Measurements from ENCODE around the gene ATOX1. TPM values are rescaled to one million over a fixed set of nuclear protein-coding genes. Genes with fewer than 3 reads are reported as not detected.
"Not testable (repeated sequence)": the region's sequence is repeated elsewhere in the genome, so short reads cannot be mapped to it uniquely, and the experiment has no call there.

The ATOX1 gene
- total RNA-seq, 2 experiments from 2014 or later, result 74.8 to 85.9 TPM

- Mint-ChIP-seq H3K27ac (no peak overlapping the region), H3K9me3 (ENCODE audit: low read depth) (no peaks in the 10 kb centered on the region), H3K27me3 (no peaks in the 10 kb centered on the region), H3K36me3 (ENCODE audit: low read depth) (no peaks in the 10 kb centered on the region), H3K4me1 (peaks cover 11% of the 10 kb centered on the region), H3K4me3 (no peak overlapping the region)
- ATAC-seq (no peak), DNase-seq (no peak)
- intact Hi-C loops (cut with DNase I, micrococcal nuclease), result no loop called here
- ChIA-PET CTCF (interaction anchor here (0.7 to 1.1 kb wide), 4 partner anchors 35 to 66 kb away, joined by 3 to 5 read pairs (median 4); no protein-coding TSS in a partner anchor), POLR2A (no interaction called here)
These were observed 40.3 kb downstream of the ATOX1 start for GRCh38 chr5:151718153-151718552.

DNA sequence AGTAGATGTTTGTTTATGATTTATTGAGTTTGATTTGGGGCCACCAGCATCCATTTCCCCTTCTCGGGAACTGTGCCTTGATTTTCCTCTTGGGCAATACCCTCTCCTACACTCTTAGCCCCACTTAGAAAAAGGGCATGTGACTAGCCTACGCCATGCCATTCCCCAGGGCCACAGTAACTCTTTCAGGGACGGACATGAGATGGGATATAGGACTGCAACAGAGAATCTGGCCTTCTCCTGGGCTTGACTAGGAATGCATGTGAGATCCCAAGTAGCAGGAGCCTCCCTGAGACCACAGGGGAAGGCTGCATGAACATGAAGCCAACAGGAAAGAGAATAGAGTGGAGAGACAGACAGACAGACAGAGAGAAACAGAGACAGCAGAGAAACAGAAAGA is 41.0 kb downstream of the ATOX1 start:
- Mint-ChIP-seq H3K4me1 (peaks cover 11% of the 10 kb centered on the region), H3K36me3 (ENCODE audit: low read depth) (peaks cover 2% of the 10 kb centered on the region), H3K27ac (no peak overlapping the region), H3K27me3 (peaks cover 4% of the 10 kb centered on the region), H3K4me3 (no peak overlapping the region), H3K9me3 (ENCODE audit: low read depth) (no peaks in the 10 kb centered on the region)
- ChIA-PET POLR2A (no interaction called here), CTCF (interaction anchor here (0.7 to 1.1 kb wide), 3 partner anchors 35 to 65 kb away, joined by 3 to 5 read pairs (median 5); no protein-coding TSS in a partner anchor)
- intact Hi-C loops (cut with DNase I, micrococcal nuclease), result no loop called here
- DNase-seq (no peak), ATAC-seq (no peak)

- Mint-ChIP-seq H3K36me3 (ENCODE audit: low read depth) (peaks cover 2% of the 10 kb centered on the region), H3K27me3 (peaks cover 8% of the 10 kb centered on the region), H3K9me3 (ENCODE audit: low read depth) (no peaks in the 10 kb centered on the region), H3K4me1 (peaks cover 2% of the 10 kb centered on the region), H3K4me3 (no peak overlapping the region), H3K27ac (no peak overlapping the region)
- CTCF ChIA-PET, result interaction anchor here (0.6 to 1.1 kb wide), 2 partner anchors 26 to 57 kb away, joined by 4 read pairs; no protein-coding TSS in a partner anchor
- intact Hi-C loops (cut with DNase I, micrococcal nuclease), result no loop called here
- ATAC-seq (no peak), DNase-seq (no peak)
- POLR2A ChIA-PET, result no interaction called here
These were observed 49.2 kb downstream of the ATOX1 start for GRCh38 chr5:151709109-151709735.

DNA sequence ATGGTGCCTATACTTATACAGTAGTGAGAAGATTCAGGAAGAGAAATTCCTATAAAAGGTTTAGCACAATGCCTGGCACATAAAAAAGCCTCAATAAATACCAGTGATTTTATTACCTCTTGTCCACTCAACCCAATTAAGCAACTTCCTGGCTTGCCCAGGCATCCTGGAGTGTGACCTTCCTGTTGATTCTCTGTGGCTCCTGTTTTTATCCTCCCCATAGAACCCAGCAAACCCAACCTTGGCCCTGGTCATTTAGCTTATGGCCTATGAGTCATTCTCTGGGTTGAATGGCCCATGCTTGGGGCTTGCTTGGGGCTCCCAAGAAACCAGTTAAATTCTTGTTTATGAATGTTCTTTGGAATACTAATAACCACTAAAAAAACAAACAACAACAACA is 50.3 kb downstream of the ATOX1 start:
- peaks cover 8% of the 10 kb centered on the region for H3K27me3 Mint-ChIP-seq
- no peak overlapping the region for H3K27ac Mint-ChIP-seq
- CTCF ChIA-PET, result interaction anchor here (1.1 kb wide), 1 partner anchor 56 kb away, joined by 4 read pairs; no protein-coding TSS in a partner anchor
- H3K9me3 Mint-ChIP-seq (ENCODE audit: low read depth), result no peaks in the 10 kb centered on the region
- POLR2A ChIA-PET, result no interaction called here
- H3K4me3 Mint-ChIP-seq, result no peak overlapping the region
- intact Hi-C loops (cut with DNase I, micrococcal nuclease), result no loop called here
- peaks cover 2% of the 10 kb centered on the region for H3K4me1 Mint-ChIP-seq
- ATAC-seq, result no peak
- H3K36me3 Mint-ChIP-seq (ENCODE audit: low read depth), result peaks cover 2% of the 10 kb centered on the region
- no peak for DNase-seq

- ATAC-seq (no peak), DNase-seq (no peak)
- intact Hi-C loops (cut with DNase I, micrococcal nuclease), result no loop called here
- peaks cover 2% of the 10 kb centered on the region for H3K4me1 Mint-ChIP-seq
- H3K9me3 Mint-ChIP-seq (ENCODE audit: low read depth), result no peaks in the 10 kb centered on the region
- peaks cover 5% of the 10 kb centered on the region for H3K27me3 Mint-ChIP-seq
- H3K36me3 Mint-ChIP-seq (ENCODE audit: low read depth), result no peaks in the 10 kb centered on the region
- POLR2A ChIA-PET, result no interaction called here
- H3K4me3 Mint-ChIP-seq, result no peak overlapping the region
- H3K27ac Mint-ChIP-seq, result no peak overlapping the region
- CTCF ChIA-PET, result interaction anchor here (0.9 kb wide), 1 partner anchor 45 kb away, joined by 3 read pairs; no protein-coding TSS in a partner anchor
These were observed 50.9 kb downstream of the ATOX1 start for GRCh38 chr5:151707567-151707966.

- ChIA-PET POLR2A (no interaction called here), CTCF (interaction anchor here (0.9 kb wide), 1 partner anchor 45 kb away, joined by 3 read pairs; no protein-coding TSS in a partner anchor)
- Mint-ChIP-seq H3K36me3 (ENCODE audit: low read depth) (no peaks in the 10 kb centered on the region), H3K4me3 (no peak overlapping the region), H3K4me1 (peaks cover 2% of the 10 kb centered on the region), H3K9me3 (ENCODE audit: low read depth) (no peaks in the 10 kb centered on the region), H3K27ac (no peak overlapping the region), H3K27me3 (peaks cover 5% of the 10 kb centered on the region)
- DNase-seq (no peak), ATAC-seq (no peak)
- intact Hi-C loops (cut with DNase I, micrococcal nuclease), result no loop called here
These were observed 51.5 kb downstream of the ATOX1 start for GRCh38 chr5:151706906-151707305.

- ChIA-PET CTCF (interaction anchor here (0.6 to 1.9 kb wide), 5 partner anchors 12 to 1522 kb away, joined by 3 to 6 read pairs (median 4); no protein-coding TSS in a partner anchor), POLR2A (no interaction called here)
- ATAC-seq (no peak), DNase-seq (no peak)
- no peaks in the 10 kb centered on the region for H3K9me3 Mint-ChIP-seq (ENCODE audit: low read depth)
- intact Hi-C loops (cut with DNase I, micrococcal nuclease), result no loop called here
- H3K27me3 Mint-ChIP-seq, result peaks cover 2% of the 10 kb centered on the region
- no peak overlapping the region for H3K4me3 Mint-ChIP-seq
- no peaks in the 10 kb centered on the region for H3K4me1 Mint-ChIP-seq
- no peak overlapping the region for H3K27ac Mint-ChIP-seq
- no peaks in the 10 kb centered on the region for H3K36me3 Mint-ChIP-seq (ENCODE audit: low read depth)
These were observed 54.7 kb downstream of the ATOX1 start for GRCh38 chr5:151703780-151704179.

GRCh38 chr5:151703227-151703626 is 55.2 kb downstream of the ATOX1 start:
- Mint-ChIP-seq H3K27ac (no peak overlapping the region), H3K27me3 (peaks cover 2% of the 10 kb centered on the region), H3K4me3 (no peak overlapping the region), H3K9me3 (ENCODE audit: low read depth) (no peaks in the 10 kb centered on the region), H3K4me1 (no peaks in the 10 kb centered on the region), H3K36me3 (ENCODE audit: low read depth) (no peaks in the 10 kb centered on the region)
- DNase-seq (no peak), ATAC-seq (no peak)
- intact Hi-C loops (cut with DNase I, micrococcal nuclease), result no loop called here
- ChIA-PET CTCF (interaction anchor here (0.6 to 1.9 kb wide), 4 partner anchors 12 to 1522 kb away, joined by 3 to 6 read pairs (median 4); no protein-coding TSS in a partner anchor), POLR2A (no interaction called here)

DNA sequence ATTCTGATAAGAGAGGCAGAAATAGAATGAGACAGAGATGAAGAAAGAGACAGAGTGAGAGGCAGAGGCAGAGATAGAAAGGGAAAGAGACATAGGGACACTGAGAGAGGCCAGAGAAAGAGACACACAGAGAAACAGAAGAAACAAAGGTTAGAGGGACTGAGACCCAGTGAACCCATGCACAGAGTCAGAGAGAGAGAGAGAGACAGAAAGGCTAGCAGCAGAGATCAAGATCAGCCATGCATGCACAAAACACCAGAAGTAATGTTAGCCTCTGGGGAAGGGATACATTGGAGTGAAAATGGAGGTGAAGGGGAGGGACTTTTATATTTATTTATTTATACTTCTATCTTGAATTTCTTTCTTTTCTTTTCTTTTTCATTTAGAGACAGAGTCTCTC is 57.6 kb downstream of the ATOX1 start:
- no peak overlapping the region for H3K27ac Mint-ChIP-seq
- H3K9me3 Mint-ChIP-seq (ENCODE audit: low read depth), result no peaks in the 10 kb centered on the region
- H3K4me1 Mint-ChIP-seq, result no peaks in the 10 kb centered on the region
- ChIA-PET CTCF (no interaction called here), POLR2A (no interaction called here)
- no peak overlapping the region for H3K4me3 Mint-ChIP-seq
- ATAC-seq, result no peak
- intact Hi-C loops (cut with DNase I, micrococcal nuclease), result no loop called here
- DNase-seq, result no peak
- H3K36me3 Mint-ChIP-seq (ENCODE audit: low read depth), result no peaks in the 10 kb centered on the region
- peaks cover 2% of the 10 kb centered on the region for H3K27me3 Mint-ChIP-seq

- DNase-seq (no peak), ATAC-seq (no peak)
- Mint-ChIP-seq H3K27me3 (peaks cover 2% of the 10 kb centered on the region), H3K4me1 (no peaks in the 10 kb centered on the region), H3K4me3 (no peak overlapping the region), H3K27ac (no peak overlapping the region), H3K9me3 (ENCODE audit: low read depth) (no peaks in the 10 kb centered on the region), H3K36me3 (ENCODE audit: low read depth) (no peaks in the 10 kb centered on the region)
- ChIA-PET POLR2A (no interaction called here), CTCF (no interaction called here)
- intact Hi-C loops (cut with DNase I, micrococcal nuclease), result no loop called here
These were observed 58.1 kb downstream of the ATOX1 start for GRCh38 chr5:151700296-151700695.

GRCh38 chr5:151699071-151699901 is 59.1 kb downstream of the ATOX1 start:
- ATAC-seq, result no peak
- Mint-ChIP-seq H3K27ac (no peak overlapping the region), H3K9me3 (ENCODE audit: low read depth) (no peaks in the 10 kb centered on the region), H3K4me3 (no peak overlapping the region), H3K36me3 (ENCODE audit: low read depth) (no peaks in the 10 kb centered on the region), H3K27me3 (peaks cover 2% of the 10 kb centered on the region), H3K4me1 (no peaks in the 10 kb centered on the region)
- intact Hi-C loops (cut with DNase I, micrococcal nuclease), result no loop called here
- CTCF ChIA-PET, result interaction anchor here (0.7 to 1.0 kb wide), 3 partner anchors 35 to 321 kb away, joined by 3 to 5 read pairs (median 3); no protein-coding TSS in a partner anchor
- no peak for DNase-seq
- POLR2A ChIA-PET, result no interaction called here

GRCh38 chr5:151698081-151698480 is 60.4 kb downstream of the ATOX1 start:
- H3K27me3 Mint-ChIP-seq; ATAC-seq; H3K27ac Mint-ChIP-seq; H3K9me3 Mint-ChIP-seq (ENCODE audit: low read depth); H3K36me3 Mint-ChIP-seq (ENCODE audit: low read depth); POLR2A ChIA-PET; H3K4me1 Mint-ChIP-seq; intact Hi-C loops (cut with DNase I, micrococcal nuclease); H3K4me3 Mint-ChIP-seq; DNase-seq: not testable (repeated sequence)
- CTCF ChIA-PET, result interaction anchor here (0.6 kb wide), 1 partner anchor 35 kb away, joined by 3 read pairs; no protein-coding TSS in a partner anchor

All from activated CD4-positive, alpha-beta T cell treated with anti-CD3 and anti-CD28 coated beads for 36 hours (primary cell).